GM12865 (cell line): ENCODE measurements around the gene PLSCR4.

ENCODE experiments used
- DNase-seq: peaks from one replicate; pipeline ENCODE4 v3.0.0; 2010; ENCODE audit warnings: low read depth
- H3K4me3 ChIP-seq: 2 replicates; pipeline ENCODE4 v1.5.1; 2011; ENCODE audit warnings: mild to moderate bottlenecking, low read depth, low read length, control low read depth
- CTCF ChIP-seq: IDR thresholded peaks from 2 replicates; pipeline ENCODE4 v1.5.1; 2011; ENCODE audit warnings: low read length, control low read depth, low read depth, inconsistent platforms; ENCODE audit not compliant: insufficient read depth; ENCODE audit errors: missing control alignments

The PLSCR4 gene

GRCh38 chr3:146156666-146157314, 94.1 kb downstream of the PLSCR4 start:
- DNase-seq = peak; percentile 69
- no peak for TF ChIP-seq CTCF
- peak overlapping the region; percentile 26 for H3K4me3 ChIP-seq

- no peak for TF ChIP-seq CTCF
- no peak for DNase-seq
- peak overlapping the region; percentile 26 for H3K4me3 ChIP-seq
These were observed 94.8 kb downstream of the PLSCR4 start for GRCh38 chr3:146156095-146156494.

GRCh38 chr3:146154995-146155394, 95.9 kb downstream of the PLSCR4 start:
- H3K4me3 ChIP-seq = no peak overlapping the region
- DNase-seq = no peak
- TF ChIP-seq CTCF = no peak

GRCh38 chr3:146154316-146154715, 96.6 kb downstream of the PLSCR4 start:
- H3K4me3 ChIP-seq = no peak overlapping the region
- TF ChIP-seq CTCF = no peak
- DNase-seq = no peak

- no peak overlapping the region for H3K4me3 ChIP-seq
- DNase-seq = no peak
These were observed 97.5 kb downstream of the PLSCR4 start for GRCh38 chr3:146153429-146153828.

GRCh38 chr3:146152834-146153233, 98.1 kb downstream of the PLSCR4 start:
- DNase-seq = no peak
- TF ChIP-seq CTCF = no peak

More at GRCh38 chr3:146153429-146153828, 97.5 kb downstream of the PLSCR4 start:
- TF ChIP-seq CTCF = no peak

GRCh38 chr3:146148468-146148931, 102.4 kb downstream of the PLSCR4 start:
- no peak for TF ChIP-seq CTCF
- H3K4me3 ChIP-seq = no peak overlapping the region
- DNase-seq = no peak

More at GRCh38 chr3:146152834-146153233, 98.1 kb downstream of the PLSCR4 start:
- no peak overlapping the region for H3K4me3 ChIP-seq
